ENCODE data around the gene BTNL3.

DNA sequence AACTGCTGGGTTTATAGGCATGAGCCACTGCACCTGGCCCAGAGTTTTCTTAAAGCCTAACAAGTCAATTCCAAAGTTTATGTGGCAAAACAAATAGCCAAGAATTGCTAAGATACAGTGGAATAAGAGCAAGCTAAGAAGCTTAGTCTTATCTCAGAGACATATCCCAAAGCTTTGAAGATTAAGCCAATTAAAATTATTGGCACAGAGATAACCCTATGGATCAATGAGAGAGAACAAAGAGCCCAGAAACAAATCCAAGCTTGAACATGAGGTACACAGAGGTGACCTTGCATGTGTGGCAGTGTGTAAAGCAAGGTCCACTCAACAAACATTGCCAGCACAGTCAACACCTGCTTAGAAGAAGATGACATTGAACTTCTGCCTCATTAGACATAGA is 13.3 kb downstream of the BTNL3 start:
- TF ChIP-seq, protein P1, sequence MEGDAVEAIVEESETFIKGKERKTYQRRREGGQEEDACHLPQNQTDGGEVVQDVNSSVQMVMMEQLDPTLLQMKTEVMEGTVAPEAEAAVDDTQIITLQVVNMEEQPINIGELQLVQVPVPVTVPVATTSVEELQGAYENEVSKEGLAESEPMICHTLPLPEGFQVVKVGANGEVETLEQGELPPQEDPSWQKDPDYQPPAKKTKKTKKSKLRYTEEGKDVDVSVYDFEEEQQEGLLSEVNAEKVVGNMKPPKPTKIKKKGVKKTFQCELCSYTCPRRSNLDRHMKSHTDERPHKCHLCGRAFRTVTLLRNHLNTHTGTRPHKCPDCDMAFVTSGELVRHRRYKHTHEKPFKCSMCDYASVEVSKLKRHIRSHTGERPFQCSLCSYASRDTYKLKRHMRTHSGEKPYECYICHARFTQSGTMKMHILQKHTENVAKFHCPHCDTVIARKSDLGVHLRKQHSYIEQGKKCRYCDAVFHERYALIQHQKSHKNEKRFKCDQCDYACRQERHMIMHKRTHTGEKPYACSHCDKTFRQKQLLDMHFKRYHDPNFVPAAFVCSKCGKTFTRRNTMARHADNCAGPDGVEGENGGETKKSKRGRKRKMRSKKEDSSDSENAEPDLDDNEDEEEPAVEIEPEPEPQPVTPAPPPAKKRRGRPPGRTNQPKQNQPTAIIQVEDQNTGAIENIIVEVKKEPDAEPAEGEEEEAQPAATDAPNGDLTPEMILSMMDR (IDR thresholded peaks at IDR 0.05), result no peak
- no peak for TF ChIP-seq POLR2A (IDR thresholded peaks at IDR 0.05)

Measured in body of pancreas (tissue), 4 donors.